Suprapubic skin (tissue), 4 donors: ENCODE measurements around the gene CCDC9B. TPM values are rescaled to one million over a fixed set of nuclear protein-coding genes. Genes with fewer than 3 reads are reported as not detected.

ENCODE experiments used
- DNase-seq, 2 donors: peaks; one replicate each; pipeline ENCODE4 v3.0.0-alpha.2; 2019; ENCODE audit warnings: low spot score in 2 of 2
- H3K27ac ChIP-seq: fragments of 200-600 bp; sonication (generic); one replicate; pipeline ENCODE4 v1.5.1; 2019
- H3K27me3 ChIP-seq: fragments of 200-600 bp; sonication (generic); one replicate; pipeline ENCODE4 v1.5.1; 2019
- H3K36me3 ChIP-seq: fragments of 200-600 bp; sonication (generic); one replicate; pipeline ENCODE4 v1.5.1; 2019
- H3K4me1 ChIP-seq: fragments of 200-600 bp; sonication (generic); one replicate; pipeline ENCODE4 v1.5.1; 2019
- H3K4me3 ChIP-seq: fragments of 200-600 bp; sonication (generic); one replicate; pipeline ENCODE4 v1.5.1; 2019; ENCODE audit warnings: mild to moderate bottlenecking
- H3K9me3 ChIP-seq: fragments of 200-600 bp; sonication (generic); one replicate; pipeline ENCODE4 v1.5.1; 2019
- EP300 ChIP-seq: sonication (generic); formaldehyde crosslinking; IDR thresholded peaks from one replicate; pipeline ENCODE4 v1.6.1; 2017; ENCODE audit warnings: antibody characterized with exemption
- POLR2A ChIP-seq, 2 donors: fragments of 450-650 bp; IDR thresholded peaks; one replicate each; pipeline ENCODE4 v1.6.1; 2017; ENCODE audit warnings: antibody characterized with exemption in 2 of 2, mild to moderate bottlenecking in 2 of 2, moderate library complexity in 2 of 2
- POLR2AphosphoS5 ChIP-seq, 3 donors: sonication (generic); formaldehyde crosslinking; IDR thresholded peaks; one replicate each; pipeline ENCODE4 v1.6.1; 2017; ENCODE audit warnings: antibody characterized with exemption in 3 of 3
- WGBS: methylation state at CpG from one replicate; pipeline ENCODE4 v1.1.5; 2018; 5-methylcytosine and 5-hydroxymethylcytosine counted together
- total RNA-seq, 4 donors: library from RNA; depleted of rRNA; stranded (reverse); fragments of >200 nt; gene quantifications; one replicate each; pipeline ENCODE4 v1.1.0, GENCODE V29; 2016
- TF ChIP-seq, protein P1 (sequence below), 2 donors: fragments of 200-600 bp in 1 of 2; fragments of 450-650 bp in 1 of 2; sonication (generic) in 1 of 2; IDR thresholded peaks; one replicate each; pipeline ENCODE4 v1.5.1; 2016 to 2019; ENCODE audit warnings: antibody characterized with exemption in 2 of 2, mild to moderate bottlenecking in 1 of 2, moderate library complexity in 1 of 2

The CCDC9B gene
- total RNA-seq, 4 donors from 2014 or later, result 6.1 to 47.9 (median 10.9) TPM

DNA sequence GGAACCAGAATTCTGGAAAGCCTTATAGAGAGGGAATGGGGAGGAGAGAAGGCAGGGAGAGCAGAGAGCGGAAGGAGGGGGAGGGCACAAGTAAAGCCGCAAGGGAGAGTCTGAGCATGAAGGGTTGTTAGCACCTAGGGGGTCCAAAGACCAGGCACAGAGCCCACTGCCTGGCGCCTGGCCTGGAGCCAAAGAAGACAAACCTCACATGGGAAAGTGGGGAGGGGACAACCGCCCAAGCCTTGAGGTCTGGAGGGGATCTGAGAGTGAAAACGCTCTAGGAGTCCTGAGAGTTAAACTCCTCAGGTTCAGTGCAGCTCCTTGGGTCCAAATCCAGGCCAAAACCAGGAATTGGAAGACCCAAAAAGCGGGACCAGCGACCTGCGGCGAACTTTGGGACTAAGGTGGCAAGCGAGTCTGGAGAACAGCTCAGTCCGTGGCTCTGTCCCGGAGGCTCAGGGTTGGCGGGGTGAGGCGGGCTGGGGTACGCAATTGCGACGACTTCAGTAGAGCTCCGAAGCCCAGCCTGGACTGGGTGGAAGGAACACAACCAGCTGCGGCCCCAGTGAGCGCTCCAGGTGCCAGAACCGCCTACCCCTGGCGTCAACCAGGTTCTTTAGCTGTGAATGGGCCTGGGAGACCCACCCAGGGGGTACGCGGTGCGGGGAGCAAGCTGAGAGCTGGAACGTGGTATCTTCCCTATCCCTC lies 18.1 kb downstream of the CCDC9B start:
- Histone ChIP-seq H3K27ac (no peak overlapping the region), H3K4me3 (peak overlapping the region; percentile 85), H3K9me3 (no peaks in the 10 kb centered on the region), H3K4me1 (peaks cover 28% of the 10 kb centered on the region), H3K36me3 (no peaks in the 10 kb centered on the region), H3K27me3 (no peaks in the 10 kb centered on the region)
- no peak for TF ChIP-seq EP300
- no peak for TF ChIP-seq POLR2A (IDR thresholded peaks at IDR 0.05)
- TF ChIP-seq POLR2AphosphoS5 (IDR thresholded peaks at IDR 0.05), result no peak
- TF ChIP-seq, protein P1, sequence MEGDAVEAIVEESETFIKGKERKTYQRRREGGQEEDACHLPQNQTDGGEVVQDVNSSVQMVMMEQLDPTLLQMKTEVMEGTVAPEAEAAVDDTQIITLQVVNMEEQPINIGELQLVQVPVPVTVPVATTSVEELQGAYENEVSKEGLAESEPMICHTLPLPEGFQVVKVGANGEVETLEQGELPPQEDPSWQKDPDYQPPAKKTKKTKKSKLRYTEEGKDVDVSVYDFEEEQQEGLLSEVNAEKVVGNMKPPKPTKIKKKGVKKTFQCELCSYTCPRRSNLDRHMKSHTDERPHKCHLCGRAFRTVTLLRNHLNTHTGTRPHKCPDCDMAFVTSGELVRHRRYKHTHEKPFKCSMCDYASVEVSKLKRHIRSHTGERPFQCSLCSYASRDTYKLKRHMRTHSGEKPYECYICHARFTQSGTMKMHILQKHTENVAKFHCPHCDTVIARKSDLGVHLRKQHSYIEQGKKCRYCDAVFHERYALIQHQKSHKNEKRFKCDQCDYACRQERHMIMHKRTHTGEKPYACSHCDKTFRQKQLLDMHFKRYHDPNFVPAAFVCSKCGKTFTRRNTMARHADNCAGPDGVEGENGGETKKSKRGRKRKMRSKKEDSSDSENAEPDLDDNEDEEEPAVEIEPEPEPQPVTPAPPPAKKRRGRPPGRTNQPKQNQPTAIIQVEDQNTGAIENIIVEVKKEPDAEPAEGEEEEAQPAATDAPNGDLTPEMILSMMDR (IDR thresholded peaks at IDR 0.05), result no peak
- 64% methylated on average over 18 of the region's 26 CpGs for WGBS
- DNase-seq, result no peak

DNA sequence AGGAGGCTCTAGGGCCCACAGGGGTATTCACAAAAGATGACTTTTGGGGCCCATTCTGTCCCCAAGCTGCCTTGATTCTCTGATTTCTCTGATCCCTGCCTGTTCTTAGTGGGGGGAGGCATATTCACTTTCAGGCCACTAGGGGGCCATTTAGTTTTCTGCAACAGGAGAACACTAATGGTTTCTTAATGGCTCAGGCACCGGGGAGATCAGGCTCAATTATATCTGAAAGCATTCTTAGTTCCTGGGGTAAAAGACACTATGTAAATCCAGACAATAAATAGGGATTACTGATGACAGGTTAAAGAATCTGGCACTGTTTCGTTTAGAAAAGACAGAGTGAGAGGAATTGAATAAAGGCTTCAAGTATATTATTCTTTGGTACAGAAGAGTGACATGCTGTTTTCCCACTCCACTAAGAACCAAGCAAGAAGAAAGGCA lies 19.8 kb downstream of the CCDC9B start:
- no peak for TF ChIP-seq EP300
- TF ChIP-seq, protein P1 (IDR thresholded peaks at IDR 0.05), result peak; percentile 77 to 82
- no peak overlapping the region for H3K4me3 ChIP-seq
- no peak for DNase-seq
- peaks cover 28% of the 10 kb centered on the region for H3K4me1 ChIP-seq
- H3K27ac ChIP-seq, result no peak overlapping the region
- H3K27me3 ChIP-seq, result no peaks in the 10 kb centered on the region
- H3K9me3 ChIP-seq, result no peaks in the 10 kb centered on the region
- 0% methylated on average over 2 of the region's 2 CpGs for WGBS
- H3K36me3 ChIP-seq, result no peaks in the 10 kb centered on the region

DNA sequence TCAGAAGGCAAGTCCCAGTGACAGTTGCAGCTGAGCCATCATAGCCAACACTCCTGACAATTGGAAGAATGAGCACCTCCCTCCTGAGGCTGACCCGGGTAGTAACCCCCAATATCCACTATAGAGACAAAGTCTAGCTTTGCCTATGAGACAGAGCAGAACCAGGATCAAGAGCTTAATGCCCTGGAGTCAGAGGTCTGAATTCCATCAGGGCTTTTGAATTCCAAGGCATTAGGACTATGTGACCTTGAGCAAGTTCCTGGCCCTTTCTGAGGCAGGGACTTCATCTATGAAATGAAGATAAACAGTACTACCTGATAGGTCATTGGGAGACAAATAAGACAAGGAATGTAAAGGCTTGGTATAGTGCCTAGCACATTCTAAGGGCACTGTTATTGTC lies 20.3 kb downstream of the CCDC9B start:
- Histone ChIP-seq H3K4me3 (no peak overlapping the region), H3K4me1 (peaks cover 27% of the 10 kb centered on the region), H3K36me3 (no peaks in the 10 kb centered on the region), H3K9me3 (no peaks in the 10 kb centered on the region), H3K27me3 (no peaks in the 10 kb centered on the region), H3K27ac (no peak overlapping the region)
- no peak for TF ChIP-seq POLR2AphosphoS5 (IDR thresholded peaks at IDR 0.05)
- TF ChIP-seq EP300, result no peak
- TF ChIP-seq POLR2A (IDR thresholded peaks at IDR 0.05), result no peak
- WGBS, result 78% methylated on average over 1 of the region's 1 CpG
- DNase-seq, result no peak

DNA sequence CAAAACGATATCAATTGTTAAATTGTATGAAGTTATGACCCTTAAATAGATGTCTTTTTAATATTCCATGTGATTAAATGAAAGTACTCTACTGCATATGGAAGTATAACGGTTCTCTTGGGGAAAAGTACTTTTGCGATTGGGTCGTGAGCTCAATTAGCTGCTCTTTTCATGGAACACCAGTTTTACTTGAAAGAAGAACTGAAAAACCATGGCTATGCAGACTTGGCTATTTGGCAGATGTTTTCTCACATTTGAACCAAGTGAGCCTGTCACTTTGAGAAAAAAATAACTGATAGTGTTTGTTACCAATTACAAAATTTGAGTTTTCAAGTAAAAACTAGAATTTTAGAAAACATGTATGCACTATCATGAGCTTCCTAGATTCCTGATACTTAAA lies 23.2 kb downstream of the CCDC9B start:
- no peaks in the 10 kb centered on the region for H3K27me3 ChIP-seq
- H3K36me3 ChIP-seq, result no peaks in the 10 kb centered on the region
- no peaks in the 10 kb centered on the region for H3K9me3 ChIP-seq
- no peak for DNase-seq
- 73% methylated on average over 4 of the region's 4 CpGs for WGBS
- TF ChIP-seq EP300 (no peak), POLR2AphosphoS5 (IDR thresholded peaks at IDR 0.05) (no peak), POLR2A (IDR thresholded peaks at IDR 0.05) (no peak)
- TF ChIP-seq, protein P1 (IDR thresholded peaks at IDR 0.05), result no peak
- H3K4me3 ChIP-seq, result no peak overlapping the region
- peaks cover 15% of the 10 kb centered on the region for H3K4me1 ChIP-seq
- no peak overlapping the region for H3K27ac ChIP-seq

DNA sequence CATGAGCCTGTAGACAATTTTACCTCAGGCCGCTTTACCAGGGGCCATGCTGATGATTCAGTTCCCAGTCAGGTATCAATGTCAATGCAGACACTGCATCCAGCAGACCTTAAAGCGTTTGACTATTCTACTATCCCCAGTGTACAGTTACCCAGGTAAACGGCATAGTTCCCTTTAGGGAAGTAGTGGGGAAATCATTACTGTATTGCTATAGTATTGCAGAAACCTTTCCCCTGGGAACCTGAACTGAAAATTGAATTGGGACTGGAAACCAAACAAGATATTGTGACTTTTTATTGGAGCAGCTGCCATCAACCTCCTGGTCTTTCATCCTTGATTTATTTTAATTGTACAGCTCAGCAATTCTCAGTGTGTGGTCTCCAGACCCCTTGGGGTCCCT lies 23.8 kb downstream of the CCDC9B start:
- WGBS, result 84% methylated on average over 3 of the region's 3 CpGs
- DNase-seq, result no peak
- no peak for TF ChIP-seq EP300
- TF ChIP-seq, protein P1 (IDR thresholded peaks at IDR 0.05), result no peak
- no peak for TF ChIP-seq POLR2AphosphoS5 (IDR thresholded peaks at IDR 0.05)
- no peak for TF ChIP-seq POLR2A (IDR thresholded peaks at IDR 0.05)
- no peak overlapping the region for H3K27ac ChIP-seq
- H3K27me3 ChIP-seq, result peaks cover under 1% of the 10 kb centered on the region
- no peaks in the 10 kb centered on the region for H3K36me3 ChIP-seq
- no peak overlapping the region for H3K4me3 ChIP-seq
- H3K4me1 ChIP-seq, result peaks cover 13% of the 10 kb centered on the region
- H3K9me3 ChIP-seq, result no peaks in the 10 kb centered on the region
